HG03520 (cell line): ENCODE measurements around the gene AMPD1.

Experiments used
- ATAC-seq: cut with Tn5 transposase; IDR thresholded peaks from one replicate; pipeline ENCODE4 v1.9.1; 2021; ENCODE audit warnings: mild to moderate bottlenecking, moderate library complexity; ENCODE audit not compliant: unreplicated experiment

Gene AMPD1

GRCh38 chr1:114648503-114648902 is 46.8 kb downstream of the AMPD1 start:
- no peak for ATAC-seq

- ATAC-seq: no peak
Measured at GRCh38 chr1:114641377-114641776, 54.0 kb downstream of the AMPD1 start.

- no peak for ATAC-seq
Measured at GRCh38 chr1:114638910-114639309, 56.4 kb downstream of the AMPD1 start.

- no peak for ATAC-seq
Measured at GRCh38 chr1:114632427-114632826, 62.9 kb downstream of the AMPD1 start.

GRCh38 chr1:114627107-114627506 is 68.2 kb downstream of the AMPD1 start:
- ATAC-seq: no peak

GRCh38 chr1:114623364-114623763 is 72.0 kb downstream of the AMPD1 start:
- no peak for ATAC-seq
